ENCODE results near the gene UBLCP1. TPM values are rescaled to one million over a fixed set of nuclear protein-coding genes. Genes with fewer than 3 reads are reported as not detected.

The UBLCP1 gene
- total and polyA plus RNA-seq, 2 of the 13 experiments (the other 11 are each of a cell fraction or from before 2014, with no cell fraction given) = 6.5 to 12.6 TPM

DNA sequence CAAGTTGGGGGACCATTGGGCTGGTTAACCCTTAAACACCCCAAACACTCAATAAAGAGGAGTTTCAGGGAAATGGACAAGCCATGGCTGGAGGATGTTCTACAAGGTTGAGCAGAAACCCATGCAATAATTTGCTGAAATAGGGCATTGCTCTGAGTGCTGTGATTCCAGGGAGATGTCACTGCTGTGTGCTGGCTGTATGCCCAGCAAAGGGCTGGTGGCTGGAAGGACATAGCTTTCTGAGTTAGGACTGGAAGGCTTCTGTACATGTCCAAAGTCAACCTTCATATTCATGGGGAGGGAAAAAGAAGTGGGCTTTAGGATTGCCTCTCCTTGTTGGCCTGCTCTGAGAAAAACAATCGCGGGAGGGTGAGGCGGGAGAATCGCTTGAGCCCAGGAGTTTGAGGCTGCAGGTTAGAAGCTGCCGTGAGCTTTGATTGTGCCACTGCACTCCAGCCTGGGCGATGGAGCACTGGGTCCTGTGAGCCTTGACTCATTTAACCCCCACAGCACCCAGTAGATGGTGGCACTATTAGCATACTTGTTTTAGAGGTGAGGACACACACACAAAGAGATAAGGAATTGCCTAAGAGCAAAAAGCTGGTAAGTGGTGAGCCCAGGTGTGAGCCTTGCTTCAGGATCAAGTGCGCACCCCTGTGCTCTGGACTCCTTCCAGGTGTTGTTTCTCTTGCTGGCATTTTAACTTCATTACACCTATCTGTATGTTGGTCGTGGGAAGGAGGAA, 46.8 kb downstream of the UBLCP1 start (continued):
- TF ChIP-seq, protein P1, sequence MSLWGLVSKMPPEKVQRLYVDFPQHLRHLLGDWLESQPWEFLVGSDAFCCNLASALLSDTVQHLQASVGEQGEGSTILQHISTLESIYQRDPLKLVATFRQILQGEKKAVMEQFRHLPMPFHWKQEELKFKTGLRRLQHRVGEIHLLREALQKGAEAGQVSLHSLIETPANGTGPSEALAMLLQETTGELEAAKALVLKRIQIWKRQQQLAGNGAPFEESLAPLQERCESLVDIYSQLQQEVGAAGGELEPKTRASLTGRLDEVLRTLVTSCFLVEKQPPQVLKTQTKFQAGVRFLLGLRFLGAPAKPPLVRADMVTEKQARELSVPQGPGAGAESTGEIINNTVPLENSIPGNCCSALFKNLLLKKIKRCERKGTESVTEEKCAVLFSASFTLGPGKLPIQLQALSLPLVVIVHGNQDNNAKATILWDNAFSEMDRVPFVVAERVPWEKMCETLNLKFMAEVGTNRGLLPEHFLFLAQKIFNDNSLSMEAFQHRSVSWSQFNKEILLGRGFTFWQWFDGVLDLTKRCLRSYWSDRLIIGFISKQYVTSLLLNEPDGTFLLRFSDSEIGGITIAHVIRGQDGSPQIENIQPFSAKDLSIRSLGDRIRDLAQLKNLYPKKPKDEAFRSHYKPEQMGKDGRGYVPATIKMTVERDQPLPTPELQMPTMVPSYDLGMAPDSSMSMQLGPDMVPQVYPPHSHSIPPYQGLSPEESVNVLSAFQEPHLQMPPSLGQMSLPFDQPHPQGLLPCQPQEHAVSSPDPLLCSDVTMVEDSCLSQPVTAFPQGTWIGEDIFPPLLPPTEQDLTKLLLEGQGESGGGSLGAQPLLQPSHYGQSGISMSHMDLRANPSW (CRISPR knock-in tag; IDR thresholded peaks at IDR 0.05; ENCODE audit: borderline replicate concordance) = no peak

DNA sequence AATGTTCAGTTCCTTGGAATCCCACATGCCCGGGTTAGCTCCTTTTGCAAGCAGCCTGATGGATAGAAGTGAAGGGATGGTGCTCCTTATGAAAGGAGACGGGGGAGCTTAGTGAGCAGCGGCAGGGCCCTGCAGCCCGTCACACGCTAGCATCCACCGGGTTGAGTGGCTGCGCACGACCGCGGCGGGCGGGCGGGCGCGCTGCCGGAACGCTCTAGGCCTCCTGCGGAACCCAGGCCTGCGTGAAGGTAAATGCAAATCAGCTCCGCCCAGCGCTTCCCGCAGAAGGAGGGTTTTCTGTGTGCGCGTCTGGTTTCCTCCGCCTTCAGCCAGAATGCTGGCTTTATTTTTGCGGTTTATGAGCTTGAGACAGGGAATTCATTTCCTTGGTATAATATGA, 47.4 kb downstream of the UBLCP1 start:
- 79% methylated on average over 17 of the region's 26 CpGs for WGBS (ENCODE audit: low lambda C conversion rate)
- H3K4me3 ChIP-seq (replicated peaks in 1 of 3; ENCODE audit: insufficient read depth in 1 of 3, low read depth in 2 of 3, low read length in 3 of 3) = no peak overlapping the region
- no peak overlapping the region for H3K27ac ChIP-seq (ENCODE audit: extremely low read length, insufficient read depth, low read length)
- no peak overlapping the region for H3K9ac ChIP-seq (ENCODE audit: insufficient read depth, low read depth, low read length)
- POLR2A ChIA-PET = no interaction called here
- no peaks in the 10 kb centered on the region for H3K36me3 ChIP-seq (replicated peaks in 1 of 2; ENCODE audit: control insufficient read depth in 1 of 2, insufficient read depth in 2 of 2, low read length in 2 of 2)
- no peaks in the 10 kb centered on the region for H3K9me3 ChIP-seq (ENCODE audit: low read length)
- no peaks in the 10 kb centered on the region for H3K79me2 ChIP-seq (ENCODE audit: insufficient read depth, low read length)
- in situ Hi-C loops (cut with HindIII; ENCODE audit: extremely low pct_ligation_motif_present, low pct_unique_long_range_greater_than_20kb) = no loop called here
- H3K27me3 ChIP-seq (ENCODE audit: control insufficient read depth in 1 of 2, insufficient read depth in 2 of 2, low read length in 2 of 2) = peaks cover 1 to 36% of the 10 kb centered on the region in 2 experiments; a peak in 3 of 5 replicates
- no peak overlapping the region for H3K4me2 ChIP-seq (ENCODE audit: low read depth, low read length)
- H2AFZ ChIP-seq (ENCODE audit: low read length) = no peak overlapping the region
- intact Hi-C loops (cut with micrococcal nuclease; ENCODE audit: unreplicated experiment) = no loop called here
- BruUV-seq (replicated peaks) = no TSS peak
- ATAC-seq (no peak), DNase-seq (ENCODE audit: low spot score) (no peak), FAIRE-seq (no peak)
- no peaks in the 10 kb centered on the region for H3K4me1 ChIP-seq (ENCODE audit: insufficient read depth, low read length)
- no peaks in the 10 kb centered on the region for H4K20me1 ChIP-seq (ENCODE audit: insufficient read depth, low read length)
- TF ChIP-seq ZC3H13 (CRISPR knock-in tag; IDR thresholded peaks at IDR 0.05) (no peak), ZNF33B (CRISPR knock-in tag; IDR thresholded peaks at IDR 0.05) (no peak), TBX3 (IDR thresholded peaks at IDR 0.05; ENCODE audit: borderline replicate concordance) (no peak), SNRNP70 (IDR thresholded peaks at IDR 0.05; ENCODE audit: low read depth, low read length) (no peak), ZNF572 (CRISPR knock-in tag; IDR thresholded peaks at IDR 0.05) (no peak), SETDB1 (CRISPR knock-in tag; IDR thresholded peaks at IDR 0.05; ENCODE audit: borderline replicate concordance) (no peak), ZNF709 (CRISPR knock-in tag; IDR thresholded peaks at IDR 0.05) (no peak), ZFYVE20 (CRISPR knock-in tag; IDR thresholded peaks at IDR 0.05; ENCODE audit: borderline replicate concordance, low read depth) (no peak), ZNF547 (CRISPR knock-in tag; IDR thresholded peaks at IDR 0.05) (no peak), NR1H2 (CRISPR knock-in tag; IDR thresholded peaks at IDR 0.05; ENCODE audit: borderline replicate concordance, low read depth) (no peak)
- TF ChIP-seq, protein P2, sequence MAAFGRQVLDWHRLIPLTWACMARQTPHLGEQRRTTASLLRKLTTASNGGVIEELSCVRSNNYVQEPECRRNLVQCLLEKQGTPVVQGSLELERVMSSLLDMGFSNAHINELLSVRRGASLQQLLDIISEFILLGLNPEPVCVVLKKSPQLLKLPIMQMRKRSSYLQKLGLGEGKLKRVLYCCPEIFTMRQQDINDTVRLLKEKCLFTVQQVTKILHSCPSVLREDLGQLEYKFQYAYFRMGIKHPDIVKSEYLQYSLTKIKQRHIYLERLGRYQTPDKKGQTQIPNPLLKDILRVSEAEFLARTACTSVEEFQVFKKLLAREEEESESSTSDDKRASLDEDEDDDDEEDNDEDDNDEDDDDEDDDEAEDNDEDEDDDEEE (CRISPR knock-in tag; IDR thresholded peaks at IDR 0.05) = no peak
- TF ChIP-seq, protein P3, sequence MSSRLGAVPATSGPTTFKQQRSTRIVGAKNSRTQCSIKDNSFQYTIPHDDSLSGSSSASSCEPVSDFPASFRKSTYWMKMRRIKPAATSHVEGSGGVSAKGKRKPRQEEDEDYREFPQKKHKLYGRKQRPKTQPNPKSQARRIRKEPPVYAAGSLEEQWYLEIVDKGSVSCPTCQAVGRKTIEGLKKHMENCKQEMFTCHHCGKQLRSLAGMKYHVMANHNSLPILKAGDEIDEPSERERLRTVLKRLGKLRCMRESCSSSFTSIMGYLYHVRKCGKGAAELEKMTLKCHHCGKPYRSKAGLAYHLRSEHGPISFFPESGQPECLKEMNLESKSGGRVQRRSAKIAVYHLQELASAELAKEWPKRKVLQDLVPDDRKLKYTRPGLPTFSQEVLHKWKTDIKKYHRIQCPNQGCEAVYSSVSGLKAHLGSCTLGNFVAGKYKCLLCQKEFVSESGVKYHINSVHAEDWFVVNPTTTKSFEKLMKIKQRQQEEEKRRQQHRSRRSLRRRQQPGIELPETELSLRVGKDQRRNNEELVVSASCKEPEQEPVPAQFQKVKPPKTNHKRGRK (CRISPR knock-in tag; IDR thresholded peaks at IDR 0.05) = no peak
- TF ChIP-seq, protein P4, sequence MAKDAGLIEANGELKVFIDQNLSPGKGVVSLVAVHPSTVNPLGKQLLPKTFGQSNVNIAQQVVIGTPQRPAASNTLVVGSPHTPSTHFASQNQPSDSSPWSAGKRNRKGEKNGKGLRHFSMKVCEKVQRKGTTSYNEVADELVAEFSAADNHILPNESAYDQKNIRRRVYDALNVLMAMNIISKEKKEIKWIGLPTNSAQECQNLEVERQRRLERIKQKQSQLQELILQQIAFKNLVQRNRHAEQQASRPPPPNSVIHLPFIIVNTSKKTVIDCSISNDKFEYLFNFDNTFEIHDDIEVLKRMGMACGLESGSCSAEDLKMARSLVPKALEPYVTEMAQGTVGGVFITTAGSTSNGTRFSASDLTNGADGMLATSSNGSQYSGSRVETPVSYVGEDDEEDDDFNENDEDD (CRISPR knock-in tag; IDR thresholded peaks at IDR 0.05; ENCODE audit: borderline replicate concordance) = no peak
- CTCF ChIA-PET (ENCODE audit: low intra/inter-chr PET ratio, low total read pairs) = no interaction called here
